ENCODE measurements around the gene CBX4.

GRCh38 chr17:79831265-79832217 lies 7.7 kb downstream of the CBX4 start:
- no peak for TF ChIP-seq CTCF (IDR thresholded peaks at IDR 0.05; ENCODE audit: low read length)
- no peak for TF ChIP-seq EZH2 (optimal IDR thresholded peaks at IDR 0.05; ENCODE audit: low read depth, low read length)
- no peak for TF ChIP-seq EZH2phosphoT487 (IDR thresholded peaks at IDR 0.05; ENCODE audit: low read length)
